ENCODE results near the gene MTA1.

The MTA1 gene

DNA sequence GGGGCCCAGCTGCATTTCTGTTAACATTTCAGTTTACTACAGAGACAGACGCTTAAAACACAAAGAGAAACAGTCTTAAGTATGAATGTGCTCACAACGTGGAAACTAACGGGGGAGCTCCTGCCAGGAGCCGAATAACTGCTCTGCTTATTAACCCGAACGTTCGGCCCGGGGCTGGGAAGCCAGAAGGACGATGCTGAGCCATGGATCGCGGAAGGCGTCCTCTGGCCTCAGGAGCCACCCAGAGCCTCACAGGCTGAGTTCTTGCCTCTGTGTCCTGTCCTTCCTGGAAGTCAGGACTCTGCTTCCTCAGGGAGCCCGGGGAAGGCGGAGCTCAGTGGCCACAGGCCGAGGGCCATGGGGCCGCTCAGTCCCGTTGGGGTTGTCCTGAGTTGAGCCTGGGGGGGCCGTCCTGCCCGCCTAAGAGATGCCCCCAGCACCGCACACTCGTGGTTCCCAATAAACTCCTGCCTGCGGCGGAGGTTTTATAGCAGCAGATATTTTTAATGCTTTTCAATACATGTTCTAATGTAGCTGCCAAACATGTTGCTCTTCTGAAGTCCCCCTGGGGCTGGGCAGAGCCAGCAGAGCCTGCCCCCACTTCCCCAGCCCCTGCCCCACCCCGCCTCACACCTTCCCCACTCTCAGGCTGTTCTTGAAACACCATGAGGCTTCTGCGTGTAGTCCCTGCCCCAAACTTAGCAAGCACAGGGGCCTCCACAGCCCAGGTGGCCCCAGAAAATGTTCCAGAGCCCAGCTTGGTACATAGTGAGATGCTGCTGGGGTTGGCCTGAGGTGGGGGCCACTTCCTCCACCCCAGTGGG lies 24.7 kb upstream of the MTA1 start:
- H3K36me3 ChIP-seq (ENCODE audit: control insufficient read depth in 2 of 2, insufficient read depth in 2 of 2, low read length in 2 of 2): no peaks in the 10 kb centered on the region
- H3K4me3 ChIP-seq (ENCODE audit: low read length in 2 of 2): no peak overlapping the region
- H3K27ac ChIP-seq (ENCODE audit: low read depth in 2 of 2, low read length in 2 of 2): no peak overlapping the region
- H3K9me3 ChIP-seq (ENCODE audit: control insufficient read depth in 2 of 2, low read length in 2 of 2): no peaks in the 10 kb centered on the region
- H3K27me3 ChIP-seq (ENCODE audit: control insufficient read depth in 2 of 2, insufficient read depth in 2 of 2, low read length in 2 of 2): no peaks in the 10 kb centered on the region
- H3K9ac ChIP-seq (ENCODE audit: low read depth in 1 of 2, low read length in 2 of 2): no peak overlapping the region
- peaks cover 9 to 17% of the 10 kb centered on the region in 2 donors for H3K4me1 ChIP-seq (ENCODE audit: control insufficient read depth in 2 of 2, insufficient read depth in 2 of 2, low read length in 2 of 2)

- no peaks in the 10 kb centered on the region for H3K36me3 ChIP-seq (ENCODE audit: control insufficient read depth in 2 of 2, insufficient read depth in 2 of 2, low read length in 2 of 2)
- H3K9ac ChIP-seq (ENCODE audit: low read depth in 1 of 2, low read length in 2 of 2): no peak overlapping the region
- H3K27ac ChIP-seq (ENCODE audit: low read depth in 2 of 2, low read length in 2 of 2): no peak overlapping the region
- no peaks in the 10 kb centered on the region for H3K27me3 ChIP-seq (ENCODE audit: control insufficient read depth in 2 of 2, insufficient read depth in 2 of 2, low read length in 2 of 2)
- H3K4me3 ChIP-seq (ENCODE audit: low read length in 2 of 2): no peak overlapping the region
- H3K4me1 ChIP-seq (ENCODE audit: control insufficient read depth in 2 of 2, insufficient read depth in 2 of 2, low read length in 2 of 2): peaks cover 12 to 14% of the 10 kb centered on the region in 2 donors
- H3K9me3 ChIP-seq (ENCODE audit: control insufficient read depth in 2 of 2, low read length in 2 of 2): no peaks in the 10 kb centered on the region
Measured at GRCh38 chr14:105395538-105395854, 24.1 kb upstream of the MTA1 start.

- Histone ChIP-seq H3K9ac (ENCODE audit: low read depth in 1 of 2, low read length in 2 of 2) (peak overlapping the region; percentile 68 to 81), H3K9me3 (ENCODE audit: control insufficient read depth in 2 of 2, low read length in 2 of 2) (no peaks in the 10 kb centered on the region), H3K27ac (ENCODE audit: low read depth in 2 of 2, low read length in 2 of 2) (peak overlapping the region in 1 of 2 donors; percentile 80), H3K27me3 (ENCODE audit: control insufficient read depth in 2 of 2, insufficient read depth in 2 of 2, low read length in 2 of 2) (no peaks in the 10 kb centered on the region), H3K4me3 (ENCODE audit: low read length in 2 of 2) (peak overlapping the region; percentile 79 to 81), H3K36me3 (ENCODE audit: control insufficient read depth in 2 of 2, insufficient read depth in 2 of 2, low read length in 2 of 2) (peaks cover 0 to 3% of the 10 kb centered on the region in 2 donors), H3K4me1 (ENCODE audit: control insufficient read depth in 2 of 2, insufficient read depth in 2 of 2, low read length in 2 of 2) (peaks cover 12 to 14% of the 10 kb centered on the region in 2 donors)
Measured at GRCh38 chr14:105397350-105397931, 22.2 kb upstream of the MTA1 start.

- H3K27me3 ChIP-seq (ENCODE audit: control insufficient read depth in 2 of 2, insufficient read depth in 2 of 2, low read length in 2 of 2): no peaks in the 10 kb centered on the region
- peak within 1 kb of the TSS; percentile 81 for H3K9ac ChIP-seq (ENCODE audit: low read depth in 1 of 2, low read length in 2 of 2)
- H3K4me1 ChIP-seq (ENCODE audit: control insufficient read depth in 2 of 2, insufficient read depth in 2 of 2, low read length in 2 of 2): peaks cover 12 to 14% of the 10 kb centered on the region in 2 donors
- peak within 1 kb of the TSS; percentile 66 to 80 for H3K27ac ChIP-seq (ENCODE audit: low read depth in 2 of 2, low read length in 2 of 2)
- peak within 1 kb of the TSS; percentile 79 to 81 for H3K4me3 ChIP-seq (ENCODE audit: low read length in 2 of 2)
- no peaks in the 10 kb centered on the region for H3K9me3 ChIP-seq (ENCODE audit: control insufficient read depth in 2 of 2, low read length in 2 of 2)
- peaks cover 0 to 3% of the 10 kb centered on the region in 2 donors for H3K36me3 ChIP-seq (ENCODE audit: control insufficient read depth in 2 of 2, insufficient read depth in 2 of 2, low read length in 2 of 2)
Measured at GRCh38 chr14:105398044-105398725, 21.4 kb upstream of the MTA1 start, which contains the start of gene TEX22. TEX22 (plus strand) TSS chr14:105398538; CDS start chr14:105399341, 803 bp downstream.

DNA sequence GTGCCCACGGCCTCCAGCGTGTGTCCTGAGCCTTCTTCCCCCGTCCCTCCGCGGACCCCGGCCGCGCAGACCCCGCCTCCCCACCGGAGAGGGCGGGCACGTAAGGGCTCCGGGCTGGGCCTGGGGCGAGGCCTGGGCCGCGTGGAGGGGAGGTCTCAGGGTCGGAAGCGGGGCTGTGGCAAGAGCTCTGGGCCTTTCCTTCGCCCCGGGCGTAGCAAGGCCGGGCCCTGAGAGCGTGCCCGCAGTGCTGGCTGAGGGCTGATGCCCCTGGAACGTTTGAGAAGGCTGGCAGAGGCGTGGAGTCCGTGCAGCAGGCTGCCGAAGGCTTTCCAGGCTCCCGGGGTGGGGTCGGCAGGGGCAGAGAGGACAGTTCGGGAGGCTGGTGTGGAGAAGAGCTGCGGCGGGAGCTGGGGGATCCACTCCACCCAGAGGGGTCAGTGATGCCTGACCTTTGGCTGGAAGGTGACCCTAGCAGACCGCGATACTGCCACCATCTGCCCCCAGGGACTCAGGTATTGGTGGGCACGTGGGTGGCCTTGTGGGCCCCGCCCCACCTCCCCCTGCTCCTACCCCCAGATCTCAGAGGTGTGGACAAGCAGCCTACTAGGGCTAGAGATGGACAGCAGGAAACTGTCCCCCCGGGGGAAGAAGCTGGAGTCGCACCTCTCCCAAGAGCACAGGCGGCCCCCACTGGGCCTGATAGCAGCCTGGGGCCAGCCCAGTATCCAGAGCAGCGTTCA lies 20.7 kb upstream of the MTA1 start:
- Histone ChIP-seq H3K4me1 (ENCODE audit: control insufficient read depth in 2 of 2, insufficient read depth in 2 of 2, low read length in 2 of 2) (peaks cover 12 to 14% of the 10 kb centered on the region in 2 donors), H3K27ac (ENCODE audit: low read depth in 2 of 2, low read length in 2 of 2) (peak overlapping the region; percentile 66 to 80), H3K36me3 (ENCODE audit: control insufficient read depth in 2 of 2, insufficient read depth in 2 of 2, low read length in 2 of 2) (peaks cover 0 to 3% of the 10 kb centered on the region in 2 donors), H3K4me3 (ENCODE audit: low read length in 2 of 2) (peak overlapping the region; percentile 79 to 81), H3K27me3 (ENCODE audit: control insufficient read depth in 2 of 2, insufficient read depth in 2 of 2, low read length in 2 of 2) (no peaks in the 10 kb centered on the region), H3K9ac (ENCODE audit: low read depth in 1 of 2, low read length in 2 of 2) (peak overlapping the region; percentile 81), H3K9me3 (ENCODE audit: control insufficient read depth in 2 of 2, low read length in 2 of 2) (no peaks in the 10 kb centered on the region)

GRCh38 chr14:105399466-105399775 lies 20.2 kb upstream of the MTA1 start:
- no peak overlapping the region for H3K9ac ChIP-seq (ENCODE audit: low read depth in 1 of 2, low read length in 2 of 2)

DNA sequence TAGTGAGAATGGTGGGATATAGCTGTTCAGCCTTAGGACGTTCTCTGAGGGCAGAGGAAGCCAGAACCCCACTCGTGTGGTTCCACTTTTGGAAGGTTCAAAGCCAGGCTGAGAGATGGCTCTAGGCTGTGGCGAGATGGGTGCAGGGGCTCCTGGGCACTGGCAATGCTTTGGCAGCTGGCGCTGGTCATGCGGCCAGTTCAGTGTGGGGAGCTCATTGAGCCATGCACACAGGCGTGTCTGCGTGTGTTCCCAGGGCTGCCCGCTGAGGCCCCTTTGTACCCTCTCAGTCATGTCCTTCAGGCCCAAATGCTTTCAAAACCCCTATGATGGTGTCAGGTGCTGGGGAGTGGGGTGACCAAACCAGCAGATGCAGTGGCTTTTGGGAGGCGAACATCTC lies 19.6 kb upstream of the MTA1 start:
- H3K27me3 ChIP-seq (ENCODE audit: control insufficient read depth in 2 of 2, insufficient read depth in 2 of 2, low read length in 2 of 2): no peaks in the 10 kb centered on the region

More at GRCh38 chr14:105399466-105399775, 20.2 kb upstream of the MTA1 start:
- peaks cover 0 to 3% of the 10 kb centered on the region in 2 donors for H3K36me3 ChIP-seq (ENCODE audit: control insufficient read depth in 2 of 2, insufficient read depth in 2 of 2, low read length in 2 of 2)
- peaks cover 12 to 14% of the 10 kb centered on the region in 2 donors for H3K4me1 ChIP-seq (ENCODE audit: control insufficient read depth in 2 of 2, insufficient read depth in 2 of 2, low read length in 2 of 2)
- H3K27ac ChIP-seq (ENCODE audit: low read depth in 2 of 2, low read length in 2 of 2): no peak overlapping the region
- H3K4me3 ChIP-seq (ENCODE audit: low read length in 2 of 2): peak overlapping the region; percentile 79 to 81
- no peaks in the 10 kb centered on the region for H3K27me3 ChIP-seq (ENCODE audit: control insufficient read depth in 2 of 2, insufficient read depth in 2 of 2, low read length in 2 of 2)
- no peaks in the 10 kb centered on the region for H3K9me3 ChIP-seq (ENCODE audit: control insufficient read depth in 2 of 2, low read length in 2 of 2)

DNA sequence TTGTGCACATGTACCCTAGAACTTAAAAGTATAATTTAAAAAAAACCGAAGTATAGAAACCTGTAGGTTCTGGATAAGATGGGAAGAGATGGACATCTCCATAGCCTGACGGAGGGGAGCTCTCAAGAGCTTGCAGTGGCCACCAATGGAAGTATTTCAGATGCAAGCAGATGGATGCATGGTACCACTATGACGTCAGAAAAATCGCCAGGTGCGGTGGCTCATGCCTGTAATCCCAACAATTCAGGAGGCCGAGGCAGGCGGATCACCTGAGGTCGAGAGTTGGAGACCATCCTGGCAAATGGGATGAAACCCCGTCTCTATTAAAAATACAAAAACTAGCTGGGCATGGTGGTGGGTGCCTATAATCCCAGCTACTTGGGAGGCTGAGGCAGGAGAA lies 17.9 kb upstream of the MTA1 start:
- no peak overlapping the region for H3K9ac ChIP-seq (ENCODE audit: low read depth in 1 of 2, low read length in 2 of 2)
- H3K9me3 ChIP-seq (ENCODE audit: control insufficient read depth in 2 of 2, low read length in 2 of 2): no peaks in the 10 kb centered on the region
- peaks cover 0 to 3% of the 10 kb centered on the region in 2 donors for H3K36me3 ChIP-seq (ENCODE audit: control insufficient read depth in 2 of 2, insufficient read depth in 2 of 2, low read length in 2 of 2)
- H3K4me3 ChIP-seq (ENCODE audit: low read length in 2 of 2): no peak overlapping the region
- H3K27ac ChIP-seq (ENCODE audit: low read depth in 2 of 2, low read length in 2 of 2): no peak overlapping the region
- peaks cover 12 to 14% of the 10 kb centered on the region in 2 donors for H3K4me1 ChIP-seq (ENCODE audit: control insufficient read depth in 2 of 2, insufficient read depth in 2 of 2, low read length in 2 of 2)
- no peaks in the 10 kb centered on the region for H3K27me3 ChIP-seq (ENCODE audit: control insufficient read depth in 2 of 2, insufficient read depth in 2 of 2, low read length in 2 of 2)

More for the DNA sequence above, 19.6 kb upstream of the MTA1 start:
- H3K4me1 ChIP-seq (ENCODE audit: control insufficient read depth in 2 of 2, insufficient read depth in 2 of 2, low read length in 2 of 2): peaks cover 12 to 14% of the 10 kb centered on the region in 2 donors
- no peaks in the 10 kb centered on the region for H3K9me3 ChIP-seq (ENCODE audit: control insufficient read depth in 2 of 2, low read length in 2 of 2)
- no peak overlapping the region for H3K4me3 ChIP-seq (ENCODE audit: low read length in 2 of 2)
- no peak overlapping the region for H3K27ac ChIP-seq (ENCODE audit: low read depth in 2 of 2, low read length in 2 of 2)
- peaks cover 0 to 3% of the 10 kb centered on the region in 2 donors for H3K36me3 ChIP-seq (ENCODE audit: control insufficient read depth in 2 of 2, insufficient read depth in 2 of 2, low read length in 2 of 2)
- H3K9ac ChIP-seq (ENCODE audit: low read depth in 1 of 2, low read length in 2 of 2): no peak overlapping the region

GRCh38 chr14:105408592-105408991 lies 11.0 kb upstream of the MTA1 start:
- Histone ChIP-seq H3K27ac (ENCODE audit: low read depth in 2 of 2, low read length in 2 of 2) (no peak overlapping the region), H3K27me3 (ENCODE audit: control insufficient read depth in 2 of 2, insufficient read depth in 2 of 2, low read length in 2 of 2) (peaks cover 22 to 24% of the 10 kb centered on the region in 2 donors), H3K4me1 (ENCODE audit: control insufficient read depth in 2 of 2, insufficient read depth in 2 of 2, low read length in 2 of 2) (peaks cover 8% of the 10 kb centered on the region in 2 donors), H3K36me3 (ENCODE audit: control insufficient read depth in 2 of 2, insufficient read depth in 2 of 2, low read length in 2 of 2) (no peaks in the 10 kb centered on the region), H3K9ac (ENCODE audit: low read depth in 1 of 2, low read length in 2 of 2) (no peak overlapping the region), H3K9me3 (ENCODE audit: control insufficient read depth in 2 of 2, low read length in 2 of 2) (no peaks in the 10 kb centered on the region), H3K4me3 (ENCODE audit: low read length in 2 of 2) (no peak overlapping the region)

Measured in mucosa of rectum (tissue), 2 donors.